Stimulated activated CD4-positive, alpha-beta T cell treated with anti-CD3 and anti-CD28 coated beads, TNF-alpha, amount 100 ng/mL, for 4 hours (primary cell): Measurements from ENCODE around the gene ZNF101.
A peak's percentile ranks its signal among the peaks of the same experiment; 100 is the strongest.

ENCODE experiments used
- DNase-seq, 3 experiments: peaks; one replicate each; pipeline ENCODE4 v3.0.0-alpha.2; 2020; ENCODE audit warnings: low read depth in 3 of 3

Gene ZNF101

GRCh38 chr19:19642506-19643157 is 26.0 kb upstream of the ZNF101 start:
- peak in 2 of 3 experiments; percentile 30 to 32 for DNase-seq

DNA sequence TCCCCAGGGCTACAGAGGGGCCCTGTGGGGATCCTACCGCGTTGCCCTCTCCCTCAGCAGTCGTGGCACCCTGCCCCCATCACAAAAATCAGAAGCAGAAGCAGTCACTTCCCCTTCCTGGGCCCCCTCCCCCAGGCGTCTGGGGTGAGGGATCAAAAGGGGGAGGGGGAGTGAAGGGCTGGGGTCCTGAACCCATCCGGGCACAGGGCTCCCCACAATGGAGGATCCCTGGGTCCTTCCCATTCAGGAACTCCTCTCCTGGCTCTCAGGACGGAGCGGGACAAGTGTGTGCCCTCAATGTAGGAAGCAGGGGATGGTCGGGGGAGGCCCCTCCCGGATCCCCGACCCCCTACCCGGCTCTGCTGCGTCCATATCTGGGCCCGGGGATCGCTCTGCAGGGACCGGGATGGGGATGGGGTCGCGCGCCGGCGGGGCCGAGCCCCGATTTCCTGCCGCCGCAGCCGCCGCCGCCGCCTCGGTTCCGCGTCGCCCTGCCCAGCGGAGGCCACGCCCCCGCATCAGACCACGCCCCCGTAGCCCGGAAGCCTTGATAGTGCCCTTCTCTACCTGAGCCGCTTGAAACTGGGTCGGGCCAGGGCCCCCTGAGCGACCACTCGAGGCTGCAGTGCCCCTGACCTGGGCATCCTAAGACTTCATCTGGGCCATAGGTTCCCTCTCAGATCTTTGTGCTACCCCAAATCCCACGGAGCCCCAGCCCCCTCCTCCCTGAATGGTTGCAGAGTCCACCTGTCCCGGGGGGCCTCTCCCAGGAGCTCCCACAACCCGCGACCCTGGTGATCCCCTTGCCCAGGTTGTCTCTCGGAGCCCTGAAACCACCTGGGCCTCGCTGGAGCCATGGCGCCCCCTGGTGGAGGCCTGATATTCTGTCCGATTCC is 25.2 kb upstream of the ZNF101 start, which contains the start of gene GMIP:
GMIP (minus strand) TSS at position 500 of the 896 bp plus-strand sequence; CDS start at position 372, 128 bp downstream.
- DNase-seq = peak; percentile 71 to 80 (median 77)

DNA sequence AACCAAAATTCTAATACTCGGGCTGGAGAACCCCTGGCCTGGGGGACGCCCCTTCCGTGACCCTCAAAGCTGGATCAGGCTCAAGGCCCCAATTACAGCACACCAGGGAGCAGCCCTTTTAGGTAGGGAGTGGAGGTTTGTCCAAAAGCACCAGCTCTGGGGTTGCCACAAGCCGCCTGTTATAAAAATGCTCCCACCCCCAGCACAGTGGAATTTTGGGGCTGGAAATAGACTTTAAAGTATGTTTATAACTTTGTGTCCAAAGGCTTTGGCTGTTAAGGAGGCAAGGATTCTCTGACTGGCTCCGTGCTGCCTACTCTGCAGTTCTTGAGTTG is 24.6 kb upstream of the ZNF101 start:
- DNase-seq = no peak

- DNase-seq = no peak
These were observed 23.3 kb upstream of the ZNF101 start for GRCh38 chr19:19645233-19645870.

- no peak for DNase-seq
These were observed 21.4 kb upstream of the ZNF101 start for GRCh38 chr19:19647037-19647835.

GRCh38 chr19:19649155-19649554 is 19.5 kb upstream of the ZNF101 start:
- no peak for DNase-seq

DNA sequence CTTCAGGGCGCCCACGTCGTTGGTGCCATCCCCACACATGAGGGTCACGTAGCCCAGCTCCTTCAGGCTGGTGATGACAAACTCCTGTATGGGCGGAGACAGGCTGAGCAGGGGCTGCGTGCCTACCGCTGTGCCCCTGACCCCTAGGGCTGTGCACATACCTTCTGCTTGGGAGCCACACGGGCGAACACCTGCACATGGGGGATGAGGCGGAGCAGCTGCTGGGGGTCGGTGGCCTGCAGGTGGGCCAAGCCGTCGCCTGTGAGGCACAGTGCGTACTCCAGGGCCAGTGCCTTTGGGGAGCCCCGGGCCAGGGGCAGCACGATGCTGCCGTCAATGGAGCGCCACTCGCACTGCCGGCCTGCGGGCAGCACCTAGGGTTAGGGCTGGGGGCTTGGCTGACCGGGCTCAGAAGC is 19.1 kb upstream of the ZNF101 start:
- DNase-seq = no peak

GRCh38 chr19:19650331-19650730 is 18.3 kb upstream of the ZNF101 start:
- no peak for DNase-seq

- no peak for DNase-seq
These were observed 17.6 kb upstream of the ZNF101 start for GRCh38 chr19:19651076-19651475.

DNA sequence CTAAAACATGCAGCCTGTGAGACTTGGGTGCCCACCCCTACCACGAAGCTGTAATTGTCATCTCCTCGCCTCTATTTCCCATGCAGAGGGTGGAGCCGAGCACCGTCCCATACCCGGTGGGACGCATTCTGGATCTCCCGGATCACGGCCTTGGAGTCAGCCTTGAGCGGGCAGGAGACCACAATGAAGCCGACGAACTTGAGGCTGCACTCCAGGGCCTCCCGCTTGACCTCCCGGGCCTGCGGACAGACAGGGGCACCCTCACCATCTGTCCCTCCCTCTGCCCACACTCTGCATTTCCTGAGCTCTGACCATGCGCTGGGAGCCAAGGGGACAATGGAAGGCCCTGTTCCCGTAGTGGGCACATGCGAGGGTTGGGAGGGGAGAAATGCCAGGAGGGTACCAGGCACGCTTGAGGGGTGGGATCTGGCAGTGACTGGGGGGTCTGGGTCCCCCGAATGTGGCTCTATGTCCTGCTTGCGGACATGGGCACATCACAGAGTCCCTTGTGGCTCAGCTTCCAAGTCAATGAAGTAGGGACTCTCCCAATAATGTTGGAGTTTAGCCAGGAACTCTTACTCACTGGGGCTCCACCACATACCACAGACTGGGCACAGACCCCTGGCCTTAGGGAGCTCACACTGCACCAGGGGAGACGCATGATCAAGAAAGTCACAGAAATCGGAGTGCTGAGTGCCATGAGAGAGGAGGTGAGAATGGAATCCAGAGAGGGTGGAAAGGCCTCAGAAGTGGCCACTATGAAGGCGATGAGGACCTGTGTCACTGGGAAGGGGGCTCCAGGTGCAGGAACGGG is 15.9 kb upstream of the ZNF101 start:
- no peak for DNase-seq

GRCh38 chr19:19653597-19654147 is 15.0 kb upstream of the ZNF101 start:
- DNase-seq = no peak

DNA sequence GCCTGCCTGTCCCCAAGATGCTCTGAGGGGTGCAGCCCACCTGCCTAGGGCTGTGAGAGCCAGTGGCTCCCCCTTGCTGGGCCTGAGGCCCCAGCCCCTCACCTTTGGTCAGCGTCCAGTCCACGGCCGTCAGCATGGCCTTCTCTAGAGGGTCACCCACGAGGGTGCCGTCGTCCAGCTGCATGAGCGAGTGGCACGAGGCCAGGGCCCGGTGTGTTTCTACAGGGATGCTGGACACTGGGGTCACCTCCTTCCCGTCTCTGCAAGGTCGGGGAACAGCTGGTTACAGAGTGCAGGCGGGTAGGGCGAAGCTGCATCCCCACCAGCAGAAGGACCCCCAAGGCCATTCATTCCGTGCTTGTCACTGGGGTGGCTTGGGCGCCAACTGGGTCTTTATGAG is 14.2 kb upstream of the ZNF101 start:
- DNase-seq = no peak

DNA sequence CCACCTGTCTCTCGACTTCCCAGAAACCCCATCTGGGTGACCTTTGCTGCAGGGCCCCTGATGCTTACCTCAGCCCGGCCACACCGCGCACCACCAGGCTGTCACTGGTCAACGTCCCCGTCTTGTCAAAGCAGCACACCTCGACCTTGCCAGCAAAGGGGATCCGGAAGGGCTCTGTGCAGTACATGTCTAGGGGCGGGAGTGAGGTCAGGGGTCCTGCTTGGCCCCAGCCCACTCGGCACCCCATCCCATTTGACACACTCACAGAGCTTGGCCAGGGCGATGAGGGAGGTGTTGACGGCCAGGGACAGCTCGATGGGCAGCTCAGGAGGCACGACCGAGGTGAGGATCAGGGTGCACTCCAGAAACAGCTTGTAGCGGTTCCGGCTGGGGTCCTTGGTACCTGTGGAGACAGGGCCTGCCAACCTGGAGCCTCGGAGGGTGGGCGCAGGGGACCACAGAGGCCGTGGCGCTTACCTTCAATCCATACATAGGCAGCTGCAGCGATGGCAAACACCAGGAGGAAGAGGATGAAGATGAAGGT is 13.5 kb upstream of the ZNF101 start:
- DNase-seq = no peak

GRCh38 chr19:19655641-19656343 is 12.8 kb upstream of the ZNF101 start:
- no peak for DNase-seq

GRCh38 chr19:19656451-19657396 is 11.9 kb upstream of the ZNF101 start:
- no peak for DNase-seq

GRCh38 chr19:19657397-19657783 is 11.2 kb upstream of the ZNF101 start:
- no peak for DNase-seq

- DNase-seq = no peak
These were observed 8.9 kb upstream of the ZNF101 start for GRCh38 chr19:19659646-19660245.

DNA sequence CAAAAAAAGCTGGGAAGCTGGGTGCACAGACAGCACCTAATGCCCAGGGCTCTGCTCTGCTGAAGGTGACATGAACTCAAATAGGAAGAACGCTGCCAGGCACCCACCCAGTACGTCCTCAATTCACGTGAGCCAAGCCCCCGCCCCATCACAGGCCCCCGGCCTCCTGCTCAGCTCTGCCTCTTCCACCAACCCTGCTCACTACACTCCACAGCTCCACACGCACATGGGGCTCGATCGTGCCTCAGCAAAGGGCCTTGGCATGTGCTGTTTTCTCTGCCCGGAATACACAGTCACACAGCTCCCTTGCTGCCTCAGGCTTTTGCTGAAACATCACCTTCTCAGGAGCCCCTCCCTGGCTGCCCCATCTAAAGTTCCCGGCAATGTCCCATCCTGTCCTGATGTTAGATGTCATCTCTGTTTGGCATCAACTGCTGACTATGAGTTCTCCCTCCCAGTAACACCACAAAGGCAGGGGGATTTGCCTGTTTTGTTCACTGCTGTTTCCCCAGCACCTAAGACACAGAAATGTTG is 7.4 kb upstream of the ZNF101 start:
- DNase-seq = no peak
